NCI-H1417 treated with DMSO at 0.1 percent for 48 hours (cell line): ENCODE measurements around the gene DEUP1.
"Not testable (repeated sequence)": the region's sequence is repeated elsewhere in the genome, so short reads cannot be mapped to it uniquely, and the experiment has no call there.

Source experiments
- DNase-seq: peaks from one replicate; lab custom pipeline; 2025; lab: John Stamatoyannopoulos, UW

The DEUP1 gene, protein sequence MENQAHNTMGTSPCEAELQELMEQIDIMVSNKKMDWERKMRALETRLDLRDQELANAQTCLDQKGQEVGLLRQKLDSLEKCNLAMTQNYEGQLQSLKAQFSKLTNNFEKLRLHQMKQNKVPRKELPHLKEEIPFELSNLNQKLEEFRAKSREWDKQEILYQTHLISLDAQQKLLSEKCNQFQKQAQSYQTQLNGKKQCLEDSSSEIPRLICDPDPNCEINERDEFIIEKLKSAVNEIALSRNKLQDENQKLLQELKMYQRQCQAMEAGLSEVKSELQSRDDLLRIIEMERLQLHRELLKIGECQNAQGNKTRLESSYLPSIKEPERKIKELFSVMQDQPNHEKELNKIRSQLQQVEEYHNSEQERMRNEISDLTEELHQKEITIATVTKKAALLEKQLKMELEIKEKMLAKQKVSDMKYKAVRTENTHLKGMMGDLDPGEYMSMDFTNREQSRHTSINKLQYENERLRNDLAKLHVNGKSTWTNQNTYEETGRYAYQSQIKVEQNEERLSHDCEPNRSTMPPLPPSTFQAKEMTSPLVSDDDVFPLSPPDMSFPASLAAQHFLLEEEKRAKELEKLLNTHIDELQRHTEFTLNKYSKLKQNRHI

DNA sequence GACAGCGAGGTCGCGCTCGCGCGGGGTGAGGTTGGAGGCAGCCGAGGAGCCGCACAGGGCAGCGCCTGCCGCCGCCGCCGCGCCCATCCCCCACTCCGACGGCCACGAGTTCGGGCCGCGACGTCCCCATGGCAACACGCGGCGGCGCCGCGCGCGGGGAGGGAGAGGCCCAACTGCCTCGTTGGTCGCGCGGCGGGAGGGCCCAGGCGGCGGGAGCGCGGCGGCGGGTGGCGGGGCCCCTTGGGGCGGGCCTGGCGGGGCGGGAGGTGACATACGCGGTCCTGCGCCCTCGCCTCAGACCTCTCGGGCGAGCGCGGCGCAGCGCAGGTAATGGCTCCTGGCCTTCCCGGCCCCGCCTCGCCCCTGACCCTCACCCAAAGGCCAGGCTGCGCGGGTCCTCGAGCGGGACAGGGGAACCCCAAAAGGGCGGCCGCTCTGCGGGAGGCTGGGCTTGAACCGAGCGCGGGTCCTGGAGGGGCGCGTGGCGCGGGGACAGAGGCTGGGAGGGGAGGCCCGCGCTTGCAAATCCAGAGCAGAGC lies at the start of gene DEUP1:
DEUP1 (plus strand) TSS at position 297 of the 539 bp plus-strand sequence. CDS start 1,518 bp downstream, outside the sequence.
- DNase-seq = peak; percentile 57

DNA sequence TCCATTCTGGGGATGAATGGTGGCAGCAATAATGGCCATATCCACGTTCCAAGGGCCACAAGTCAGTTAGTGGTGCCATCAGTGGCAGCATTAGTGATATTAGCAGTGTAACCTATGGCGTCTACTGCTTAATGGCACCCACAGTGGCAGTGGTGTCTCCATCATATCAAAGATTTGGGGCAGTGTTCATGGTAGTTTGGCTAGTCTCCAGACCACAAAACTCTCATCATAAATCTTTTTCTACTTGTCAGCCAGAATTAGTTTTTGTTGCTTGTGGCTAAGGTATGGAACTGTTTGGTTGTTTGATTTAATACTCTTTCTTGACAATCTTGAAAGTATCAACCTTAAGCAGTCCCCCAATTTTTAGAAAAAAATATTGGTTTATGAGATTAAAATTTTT lies 45.1 kb upstream of the DEUP1 start:
- DNase-seq = no peak

DNA sequence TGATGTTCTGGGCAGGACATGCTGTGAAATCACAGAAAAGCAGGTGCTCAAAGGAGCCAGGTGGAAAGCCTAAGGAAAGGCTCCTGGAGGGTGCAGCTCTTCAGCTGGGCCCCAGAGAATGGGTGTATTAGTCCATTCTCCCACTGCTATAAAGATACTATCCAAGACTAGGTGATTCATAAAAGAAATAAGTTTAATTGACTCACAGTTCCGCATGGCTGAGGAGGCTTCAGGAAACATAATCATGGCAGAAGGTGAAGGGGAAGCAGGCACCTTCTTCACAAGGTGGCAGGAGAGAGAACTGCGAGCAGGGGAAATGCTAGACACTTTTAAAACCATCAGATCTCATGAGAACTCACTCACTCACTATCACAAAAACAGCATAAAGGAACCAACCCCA lies 43.1 kb upstream of the DEUP1 start:
- no peak for DNase-seq

DNA sequence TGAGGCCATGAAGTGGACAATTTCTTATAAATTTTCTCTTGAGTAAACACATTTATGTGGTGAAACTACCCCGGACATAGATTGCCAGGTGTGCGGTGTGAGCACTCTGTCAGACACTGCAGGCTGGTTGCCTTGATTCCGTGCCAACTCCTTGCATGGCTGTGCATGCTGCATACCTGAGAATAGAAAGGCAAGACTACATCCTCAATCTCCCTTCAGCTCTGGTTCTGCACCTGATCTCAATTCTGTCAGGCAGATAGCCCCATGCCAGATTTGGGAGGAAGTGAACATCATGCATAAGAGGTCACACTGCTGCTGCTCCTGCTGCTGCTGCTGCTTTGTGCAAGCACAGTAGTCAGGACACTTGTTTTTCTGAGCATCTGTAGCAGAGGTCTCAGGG lies 42.5 kb upstream of the DEUP1 start:
- no peak for DNase-seq

DNA sequence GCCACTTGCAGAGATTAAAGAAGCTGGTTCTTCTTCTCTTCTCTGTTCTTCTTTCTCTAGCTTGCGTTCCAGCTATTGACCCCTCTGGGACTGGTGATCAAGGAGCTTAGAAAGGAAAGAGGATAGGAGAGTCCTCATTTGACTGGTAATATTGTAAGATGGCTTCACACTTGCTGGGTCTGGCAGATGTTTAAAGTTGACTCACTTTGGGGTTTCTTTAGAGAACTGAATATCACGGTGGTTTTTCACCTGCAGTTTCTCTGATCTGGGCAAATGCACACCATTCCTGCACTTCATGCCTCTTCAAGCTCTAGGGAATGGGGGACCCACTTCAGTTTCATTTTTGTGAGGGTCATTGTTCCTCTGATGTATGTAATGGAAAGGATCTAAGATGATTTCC lies 41.8 kb upstream of the DEUP1 start:
- no peak for DNase-seq

DNA sequence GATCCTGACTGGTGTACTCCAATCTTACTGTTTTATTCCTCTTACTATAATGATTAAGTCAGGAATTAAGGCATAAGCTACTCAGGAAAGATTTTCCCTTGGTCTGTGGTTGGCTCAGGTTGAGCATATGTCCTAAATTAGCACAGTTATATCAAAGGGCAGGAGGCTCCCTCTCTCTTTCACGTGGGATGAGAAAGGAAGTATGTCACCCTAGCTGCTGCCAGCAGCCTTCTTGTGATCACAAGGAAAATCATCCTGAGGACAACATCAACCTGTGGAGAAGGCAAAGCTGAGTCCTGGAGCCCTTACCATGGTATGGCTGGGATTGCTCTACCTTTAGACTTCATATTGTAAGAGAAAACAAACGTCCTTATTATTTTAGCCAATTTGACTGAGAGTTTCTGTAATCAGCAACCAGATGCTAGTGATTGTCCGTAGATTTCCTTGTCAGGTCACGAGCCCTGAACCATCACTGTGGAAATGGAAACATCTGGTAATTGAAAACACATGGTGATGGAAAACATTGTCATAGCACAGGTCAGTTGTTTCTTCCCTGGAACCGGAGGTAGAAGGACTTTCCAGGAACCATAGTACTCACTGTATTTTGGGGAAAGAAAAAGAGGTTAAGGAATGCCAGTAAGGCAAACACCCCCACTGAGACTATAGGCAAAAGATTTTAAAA lies 40.6 kb upstream of the DEUP1 start:
- DNase-seq = no peak

DNA sequence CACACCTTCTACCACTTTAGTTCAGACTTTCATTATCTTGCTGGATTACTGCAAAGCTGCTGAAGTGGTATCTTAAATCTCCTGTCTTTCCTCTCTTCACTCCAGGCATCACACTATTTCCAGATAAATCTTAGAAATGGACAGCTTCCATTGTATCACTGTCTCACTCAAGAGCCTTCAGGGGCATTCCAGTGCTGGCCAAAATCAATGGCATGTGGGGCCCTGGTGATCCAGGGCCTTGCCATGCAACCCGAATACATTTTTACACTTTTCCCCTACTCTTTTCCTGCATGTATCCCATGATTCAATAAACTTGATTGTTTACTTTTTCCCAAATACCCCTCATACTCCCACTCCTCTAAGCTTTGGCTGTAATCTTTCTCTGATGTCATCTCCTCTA lies 39.4 kb upstream of the DEUP1 start:
- no peak for DNase-seq

DNA sequence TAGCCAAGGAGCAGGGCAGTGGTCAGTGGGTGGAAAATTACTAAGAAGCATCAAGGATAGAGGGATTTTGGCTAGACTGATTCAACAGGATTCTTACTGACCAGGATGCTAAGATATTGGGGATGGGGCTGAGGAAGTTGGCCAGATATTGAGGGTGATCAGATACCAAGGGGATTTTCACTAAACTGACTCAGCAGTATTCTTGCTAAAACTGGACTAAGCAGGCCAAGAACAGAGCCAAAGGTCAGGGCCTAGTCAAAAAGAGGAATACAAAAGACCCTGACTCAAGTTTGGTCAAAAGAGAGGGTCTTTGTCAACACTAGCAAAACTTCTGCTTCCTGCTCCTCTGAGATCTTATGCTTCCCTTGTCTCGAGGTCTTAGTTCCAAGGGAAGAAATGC lies 38.6 kb upstream of the DEUP1 start:
- DNase-seq = no peak

DNA sequence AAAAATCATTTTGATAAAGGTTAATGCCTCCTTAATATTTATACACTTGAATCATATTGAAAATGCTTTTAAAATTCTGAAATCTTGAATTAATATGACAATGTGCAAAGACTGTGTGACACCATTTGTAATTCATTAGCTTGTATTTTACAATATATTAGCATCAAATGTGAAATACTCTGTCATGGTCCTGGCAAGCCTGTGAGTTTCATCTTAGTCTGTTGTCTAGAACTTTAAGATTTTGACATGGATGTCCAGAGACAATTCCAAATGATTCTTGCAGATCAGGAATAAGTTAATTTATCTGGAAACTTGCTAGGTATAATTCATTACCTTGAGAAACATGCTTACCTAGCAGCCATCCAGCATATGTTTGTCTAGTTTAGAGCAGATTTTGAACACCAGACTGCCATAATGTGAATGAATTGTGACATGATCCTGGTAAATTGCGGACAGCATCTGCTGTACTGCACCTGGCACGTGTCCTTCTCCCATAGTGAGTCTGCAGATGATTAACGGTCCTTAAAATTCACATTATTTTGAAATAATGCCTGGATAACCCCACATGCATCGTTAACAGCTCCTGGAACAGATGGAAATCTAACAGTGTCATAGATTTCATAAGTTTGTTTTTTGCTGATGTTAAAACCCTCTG lies 34.5 kb upstream of the DEUP1 start:
- DNase-seq = no peak

DNA sequence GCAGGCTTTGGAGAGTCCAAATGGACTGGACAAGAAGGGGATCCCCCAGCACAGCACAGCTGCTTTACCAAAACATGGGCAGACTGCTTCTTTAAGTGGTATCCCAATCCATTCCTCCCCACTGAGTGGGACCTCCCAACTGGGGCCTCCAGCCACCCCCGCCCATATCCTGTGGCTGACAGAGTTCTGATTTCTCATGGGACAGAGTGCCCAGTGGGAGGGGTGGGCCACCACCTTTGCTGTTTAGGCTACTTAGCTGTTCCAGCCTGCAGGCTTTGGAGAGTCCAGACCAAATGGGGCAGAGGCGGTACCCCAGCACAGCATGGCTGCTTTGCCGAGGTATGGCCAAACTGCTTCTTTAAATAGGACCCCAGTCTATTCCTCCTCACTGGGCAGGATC lies 26.9 kb upstream of the DEUP1 start:
- DNase-seq = no peak

DNA sequence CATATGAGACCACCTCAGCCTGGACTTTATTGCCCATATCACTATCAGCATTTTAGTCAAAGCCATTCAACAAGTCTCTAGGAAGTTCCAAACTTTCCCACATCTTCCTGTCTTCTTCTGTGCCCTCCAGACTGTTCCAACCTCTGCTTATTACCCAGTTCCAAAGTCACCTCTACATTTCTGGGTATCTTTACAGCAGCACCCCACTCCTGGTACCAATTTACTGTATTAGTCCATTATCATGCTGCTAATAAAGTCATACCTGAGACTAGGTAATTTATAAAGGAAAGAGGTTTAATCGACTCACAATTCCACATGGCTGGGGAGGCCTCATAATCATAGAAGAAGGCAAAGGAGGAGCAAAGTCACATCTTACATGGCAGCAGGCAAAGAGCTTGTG lies 16.1 kb upstream of the DEUP1 start:
- not testable (repeated sequence) for DNase-seq

DNA sequence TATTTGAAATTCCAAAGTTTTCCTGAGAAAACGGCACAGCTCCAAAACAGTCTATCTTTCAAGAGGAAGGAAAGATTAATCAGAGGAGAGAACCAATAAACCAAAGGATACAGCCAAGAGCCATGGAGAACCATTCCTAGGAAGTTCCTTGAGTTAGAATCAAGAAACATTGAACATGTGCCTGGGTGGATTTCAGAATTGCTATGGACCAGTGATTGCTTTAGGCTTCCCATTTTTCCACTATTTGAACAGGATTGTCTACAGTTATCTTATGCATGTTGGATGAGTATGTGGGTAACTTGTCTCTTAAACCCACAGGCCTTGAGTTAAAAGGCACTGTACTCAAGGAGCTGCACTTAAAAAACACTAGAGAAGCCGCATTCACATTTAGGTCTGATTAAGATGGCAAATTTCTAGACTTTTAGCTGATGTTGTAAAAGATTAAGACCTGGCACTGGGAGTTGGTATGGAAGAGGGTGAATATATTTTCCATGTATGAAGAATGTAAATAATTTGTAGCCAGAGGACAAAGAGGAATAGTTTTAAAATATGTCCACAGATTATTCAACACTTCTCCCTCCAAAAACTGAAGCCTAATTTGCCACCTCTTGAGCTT lies 11.2 kb upstream of the DEUP1 start:
- no peak for DNase-seq

DNA sequence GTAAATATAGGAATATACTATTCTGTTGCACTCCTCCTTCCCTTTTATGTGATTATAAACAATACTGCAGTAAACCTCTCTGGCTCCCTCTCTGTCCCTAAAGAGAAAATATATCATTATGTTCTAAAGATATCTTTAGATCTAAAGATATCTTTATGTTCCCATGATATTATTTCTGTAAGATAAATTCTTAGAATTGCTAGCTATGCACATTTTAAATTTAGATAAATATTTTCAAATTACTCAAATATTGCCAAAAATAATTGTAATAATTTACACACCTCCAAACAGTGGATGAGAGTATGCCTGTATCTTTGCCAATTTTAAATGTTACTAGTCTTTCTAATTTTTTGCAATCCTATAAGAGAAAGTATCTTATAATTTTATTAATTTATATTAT lies 10.3 kb upstream of the DEUP1 start:
- DNase-seq = no peak

DNA sequence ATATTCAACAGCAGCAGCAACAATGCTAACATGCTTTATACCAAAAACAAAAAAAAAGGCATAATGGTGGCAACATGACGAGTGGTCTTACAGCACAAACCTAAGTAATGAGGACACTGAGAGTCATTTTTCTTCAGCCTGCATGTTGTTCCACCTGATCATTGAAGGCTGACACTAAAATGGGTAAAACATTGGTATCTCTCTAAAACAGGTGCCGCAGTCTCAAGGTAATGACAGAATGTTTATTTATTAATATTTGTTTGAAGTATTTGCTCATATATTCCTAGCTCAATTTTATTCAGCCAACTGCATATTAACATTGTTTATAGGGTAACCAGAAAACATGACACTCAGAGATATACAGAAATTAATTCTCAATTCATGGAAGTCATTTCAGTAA lies 8.3 kb upstream of the DEUP1 start:
- DNase-seq = no peak

DNA sequence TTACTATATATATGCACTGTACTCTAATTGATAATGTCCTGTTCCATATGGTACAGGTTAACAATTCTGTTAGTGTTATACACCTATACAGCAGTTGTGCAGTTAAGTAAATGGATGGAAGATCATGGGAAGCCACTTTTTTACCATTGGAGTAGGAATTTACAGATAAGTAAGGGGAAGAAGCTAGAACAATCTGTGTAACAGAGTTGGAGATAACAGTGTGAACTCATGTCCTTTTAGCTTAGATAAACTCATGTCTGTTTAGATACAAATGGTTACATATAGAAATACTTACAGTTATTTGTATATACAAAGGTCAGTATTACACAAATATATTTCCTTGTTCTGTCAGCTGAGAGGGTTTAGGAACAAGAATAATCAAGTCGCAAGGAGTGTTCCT lies 6.8 kb upstream of the DEUP1 start:
- no peak for DNase-seq

DNA sequence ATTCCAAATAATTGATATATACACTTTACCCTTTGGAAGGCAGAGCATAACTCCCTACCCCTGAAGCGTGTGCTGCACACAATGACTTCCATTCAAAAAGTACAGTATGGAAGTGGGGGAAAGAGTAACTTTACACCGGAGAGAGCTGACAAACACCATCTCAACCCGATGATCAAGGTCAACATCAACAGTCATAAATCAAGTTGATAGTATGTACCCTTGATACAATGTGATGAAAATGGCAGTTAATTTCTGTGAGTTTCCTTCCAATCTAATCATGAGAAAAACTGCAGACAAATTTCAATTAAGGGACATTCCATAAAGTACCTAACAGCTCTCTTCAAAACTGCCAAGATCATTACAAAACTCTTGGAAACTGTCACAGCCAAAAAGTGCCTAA lies 6.0 kb upstream of the DEUP1 start:
- DNase-seq = no peak

DNA sequence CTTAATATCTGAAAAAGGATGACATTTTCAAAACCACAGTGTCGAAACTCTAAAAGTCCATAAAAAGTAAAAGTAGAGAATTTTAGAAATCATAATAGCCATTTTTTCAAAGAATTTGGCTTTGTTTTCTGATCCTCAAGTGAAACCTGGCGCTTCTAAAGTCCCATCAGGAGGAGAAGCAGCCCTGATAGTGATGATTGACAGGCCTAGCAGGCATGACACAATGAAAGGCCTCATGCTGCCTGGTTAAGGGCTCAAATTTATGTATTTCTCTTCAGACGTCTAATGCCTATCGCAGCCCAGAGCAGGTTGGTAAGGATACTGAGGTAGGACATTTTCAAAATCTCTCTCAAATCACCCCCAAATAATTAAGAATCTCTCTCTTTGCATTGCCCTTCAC lies 3.9 kb upstream of the DEUP1 start:
- no peak for DNase-seq

DNA sequence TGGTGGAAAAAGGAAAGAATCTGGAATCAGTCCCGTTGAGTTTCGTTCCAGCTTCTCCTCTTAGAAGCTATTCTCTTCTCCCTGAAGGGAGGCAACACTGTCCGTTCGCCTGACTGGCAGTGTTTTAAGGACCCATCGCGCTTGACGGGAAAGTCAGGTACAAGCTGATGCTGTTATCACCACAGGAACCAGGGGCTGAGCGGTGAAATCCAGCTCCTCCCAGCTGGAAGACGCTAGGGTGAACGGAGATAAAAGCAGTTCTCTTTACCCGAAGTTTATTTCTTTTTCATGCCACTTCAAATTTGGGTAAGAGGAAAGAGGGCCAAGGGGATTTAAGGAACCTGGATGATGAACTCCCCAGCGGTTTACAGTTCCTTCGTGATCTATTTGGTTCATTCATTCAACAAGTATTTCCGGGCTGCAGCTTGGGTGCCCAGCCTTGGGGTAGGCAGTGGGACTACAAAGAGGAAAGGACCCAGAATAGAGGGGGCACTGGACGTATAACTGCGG lies 551 bp upstream of the DEUP1 start:
- DNase-seq = no peak

DNA sequence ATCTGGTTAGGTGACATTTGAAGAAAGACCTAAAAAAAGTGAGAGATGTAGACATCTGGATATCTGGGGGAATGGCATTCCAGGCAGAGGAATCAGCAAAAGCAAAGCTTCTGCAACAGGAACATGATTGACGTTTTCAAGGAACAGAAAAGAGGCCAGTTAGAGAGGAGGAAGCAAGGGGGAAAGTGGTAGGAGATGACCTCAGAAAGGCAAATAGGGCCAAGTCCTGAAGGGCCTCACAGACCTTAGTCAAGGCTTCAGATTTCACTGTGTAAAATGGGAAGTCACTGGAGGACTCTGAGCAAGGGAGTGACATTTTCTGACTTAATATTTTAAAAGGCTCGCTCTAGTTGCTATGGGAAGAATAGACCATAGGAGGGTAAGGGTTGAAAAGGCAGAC lies 9.7 kb downstream of the DEUP1 start:
- DNase-seq = no peak

DNA sequence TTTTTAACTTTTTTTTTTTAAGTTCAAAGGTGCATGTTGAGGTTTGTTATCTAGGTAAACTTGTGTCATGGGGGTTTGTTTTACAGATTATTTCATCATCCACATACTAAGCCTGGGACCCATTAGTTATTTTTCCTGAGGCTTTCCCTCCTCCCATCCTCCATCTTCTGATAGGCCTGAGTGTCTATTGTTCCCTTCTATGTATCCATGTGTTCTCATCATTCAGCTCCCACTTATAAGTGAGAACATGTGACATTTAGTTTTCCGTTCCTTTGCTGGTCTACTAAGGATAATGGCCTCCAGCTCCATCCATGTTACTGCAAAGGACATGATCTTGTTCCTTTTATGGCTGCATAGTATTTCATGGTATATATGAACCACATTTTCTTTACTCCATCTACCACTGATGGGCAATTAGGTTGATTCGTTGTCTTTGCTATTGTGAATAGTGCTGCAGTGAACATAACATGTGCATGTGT lies 14.4 kb downstream of the DEUP1 start:
- DNase-seq = no peak

DNA sequence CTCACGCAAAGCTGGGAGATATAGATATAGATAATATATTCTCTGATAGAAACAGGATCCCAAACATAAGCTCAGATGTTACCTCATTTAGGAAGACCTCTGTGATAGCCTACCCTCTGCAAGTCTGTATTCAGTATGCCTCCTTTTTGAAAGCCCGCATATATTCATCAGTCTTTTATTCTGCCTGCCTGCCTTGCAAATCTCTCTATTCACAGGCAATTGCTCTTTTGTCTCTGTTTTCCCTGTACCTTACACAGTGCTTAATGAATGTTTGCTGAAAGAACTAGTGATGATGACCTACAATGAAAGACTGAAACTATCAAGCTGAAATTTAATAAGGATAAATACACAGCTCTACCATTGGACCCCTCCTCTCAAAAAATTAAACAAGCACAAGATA lies 18.4 kb downstream of the DEUP1 start:
- DNase-seq = no peak

DNA sequence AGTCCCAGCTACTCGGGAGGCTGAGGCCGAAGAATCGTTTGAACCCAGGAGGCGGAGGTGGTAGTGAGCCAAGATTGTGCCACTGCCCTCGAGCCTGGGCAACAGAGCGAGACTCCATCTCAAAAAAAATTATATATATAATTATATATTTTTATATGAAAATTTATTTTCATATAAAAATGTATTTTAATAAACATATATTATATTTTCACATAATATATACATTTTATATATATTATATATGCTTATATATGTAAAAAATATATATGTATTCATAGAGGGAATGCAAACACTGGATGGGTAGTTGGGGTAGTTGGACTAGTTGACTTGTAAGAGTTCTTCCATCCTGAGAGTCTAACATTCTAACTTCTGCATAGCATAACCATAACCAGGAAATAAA lies 20.3 kb downstream of the DEUP1 start:
- DNase-seq = no peak
